Upper lobe of left lung (tissue), 6 donors: ENCODE results near the gene ULK3. TPM values are rescaled to one million over a fixed set of nuclear protein-coding genes. Genes with fewer than 3 reads are reported as not detected.
A peak's percentile ranks its signal among the peaks of the same experiment; 100 is the strongest.

Source experiments
- ATAC-seq, 2 donors: fragments of 200-7000 bp; cut with Tn5 transposase; one replicate each; pipeline ENCODE4 v1.9.1; 2022; ENCODE audit warnings: mild to moderate bottlenecking in 2 of 2, moderate library complexity in 2 of 2; ENCODE audit not compliant: low FRiP score in 2 of 2
- DNase-seq, 2 donors: peaks; one replicate each; pipeline ENCODE4 v3.0.0-alpha.2; 2019 to 2020
- H3K27ac ChIP-seq, 4 donors: fragments of 200-600 bp; sonication (generic); one replicate each; pipeline ENCODE4 v1.5.1; 2016 to 2019
- H3K27me3 ChIP-seq, 4 donors: fragments of 200-600 bp; sonication (generic); one replicate each; pipeline ENCODE4 v1.5.1; 2017 to 2019
- H3K36me3 ChIP-seq, 4 donors: fragments of 200-600 bp; sonication (generic); one replicate each; pipeline ENCODE4 v1.5.1; 2016 to 2019
- H3K4me1 ChIP-seq, 4 donors: fragments of 200-600 bp; sonication (generic); one replicate each; pipeline ENCODE4 v1.5.1; 2018 to 2019
- H3K4me3 ChIP-seq, 4 donors: fragments of 200-600 bp; sonication (generic); one replicate each; pipeline ENCODE4 v1.5.1; 2017 to 2019; ENCODE audit warnings: mild to moderate bottlenecking in 2 of 4, moderate library complexity in 1 of 4
- H3K9me3 ChIP-seq, 4 donors: fragments of 200-600 bp; sonication (generic); one replicate each; pipeline ENCODE4 v1.5.1; 2018 to 2019
- EP300 ChIP-seq, 4 donors: sonication (generic); formaldehyde crosslinking; IDR thresholded peaks; one replicate each; pipeline ENCODE4 v1.5.1; 2017; ENCODE audit warnings: antibody characterized with exemption in 4 of 4, control low read depth in 2 of 4
- POLR2A ChIP-seq, 4 donors: fragments of 450-650 bp; IDR thresholded peaks; one replicate each; pipeline ENCODE4 v1.5.1; 2016 to 2017; ENCODE audit warnings: antibody characterized with exemption in 4 of 4, mild to moderate bottlenecking in 2 of 4
- POLR2AphosphoS5 ChIP-seq, 2 donors: sonication (generic); formaldehyde crosslinking; IDR thresholded peaks; one replicate each; pipeline ENCODE4 v1.5.1; 2017; ENCODE audit warnings: antibody characterized with exemption in 2 of 2
- WGBS, 2 donors: methylation state at CpG; one replicate each; pipeline ENCODE4 v1.1.5; 2017 to 2018; 5-methylcytosine and 5-hydroxymethylcytosine counted together
- total RNA-seq, 6 donors: library from RNA; depleted of rRNA in 4 of 6; stranded (reverse); fragments of >200 nt in 4 of 6; gene quantifications; one replicate each; pipeline versions ENCODE4 v1.1.0 to v1.2.1, GENCODE V29; 2016 to 2021
- TF ChIP-seq, protein P1 (sequence below), 6 experiments: fragments of 450-650 bp in 4 of 6; fragments of 200-600 bp in 2 of 6; sonication (generic) in 2 of 6; IDR thresholded peaks; one replicate each; pipeline ENCODE4 v1.5.1; 2016 to 2019; ENCODE audit warnings: antibody characterized with exemption in 6 of 6
- donor health status: DM: no; HTN: no; CAD: no; lungs with moderate emphysema.
- donor health status: DM: no; HTN: yes; CAD: no; lungs with severe emphysema.

The ULK3 gene
- total RNA-seq, 6 donors from 2014 or later, result 40.6 to 158 (median 65.0) TPM

DNA sequence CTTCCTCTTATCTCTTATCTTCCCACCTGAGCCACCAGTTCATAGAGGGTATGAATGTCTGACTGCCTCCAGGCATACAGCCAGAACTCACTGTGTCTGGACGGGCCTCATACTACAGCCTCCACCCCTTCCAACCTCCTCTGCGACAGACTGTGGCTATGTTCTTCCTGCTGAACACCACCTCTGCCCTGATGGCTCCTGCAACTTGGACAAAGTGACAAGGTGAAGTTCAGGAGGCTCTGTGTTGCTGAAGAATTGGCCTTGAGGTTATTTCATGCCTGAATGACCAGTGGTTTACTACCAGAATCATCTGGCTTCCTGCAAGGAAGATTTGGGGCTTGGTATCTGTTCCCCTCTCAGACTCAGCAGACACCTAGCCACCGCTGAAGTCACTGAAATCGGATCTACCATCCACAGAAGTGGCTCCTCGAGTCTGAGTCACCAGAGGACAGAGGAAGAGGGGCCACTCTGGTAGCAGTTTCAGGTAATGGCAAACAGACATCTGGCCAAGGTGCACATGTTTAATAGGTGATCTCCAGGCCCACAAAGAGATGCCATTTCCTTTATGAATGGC lies 14.2 kb upstream of the ULK3 start:
- no peak for DNase-seq
- WGBS, 2 donors, result 32 to 52% methylated on average over 2 to 5 of the region's 5 CpGs

GRCh38 chr15:74856537-74856936 lies 13.6 kb upstream of the ULK3 start:
- TF ChIP-seq EP300 (IDR thresholded peaks at IDR 0.05), result no peak
- TF ChIP-seq POLR2A (IDR thresholded peaks at IDR 0.05), result no peak
- TF ChIP-seq, protein P1, sequence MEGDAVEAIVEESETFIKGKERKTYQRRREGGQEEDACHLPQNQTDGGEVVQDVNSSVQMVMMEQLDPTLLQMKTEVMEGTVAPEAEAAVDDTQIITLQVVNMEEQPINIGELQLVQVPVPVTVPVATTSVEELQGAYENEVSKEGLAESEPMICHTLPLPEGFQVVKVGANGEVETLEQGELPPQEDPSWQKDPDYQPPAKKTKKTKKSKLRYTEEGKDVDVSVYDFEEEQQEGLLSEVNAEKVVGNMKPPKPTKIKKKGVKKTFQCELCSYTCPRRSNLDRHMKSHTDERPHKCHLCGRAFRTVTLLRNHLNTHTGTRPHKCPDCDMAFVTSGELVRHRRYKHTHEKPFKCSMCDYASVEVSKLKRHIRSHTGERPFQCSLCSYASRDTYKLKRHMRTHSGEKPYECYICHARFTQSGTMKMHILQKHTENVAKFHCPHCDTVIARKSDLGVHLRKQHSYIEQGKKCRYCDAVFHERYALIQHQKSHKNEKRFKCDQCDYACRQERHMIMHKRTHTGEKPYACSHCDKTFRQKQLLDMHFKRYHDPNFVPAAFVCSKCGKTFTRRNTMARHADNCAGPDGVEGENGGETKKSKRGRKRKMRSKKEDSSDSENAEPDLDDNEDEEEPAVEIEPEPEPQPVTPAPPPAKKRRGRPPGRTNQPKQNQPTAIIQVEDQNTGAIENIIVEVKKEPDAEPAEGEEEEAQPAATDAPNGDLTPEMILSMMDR (IDR thresholded peaks at IDR 0.05), result no peak
- no peak for TF ChIP-seq POLR2AphosphoS5 (IDR thresholded peaks at IDR 0.05)
- Histone ChIP-seq H3K36me3 (peaks cover 24 to 41% (median 29%) of the 10 kb centered on the region in 4 donors), H3K27ac (no peak overlapping the region), H3K9me3 (no peaks in the 10 kb centered on the region), H3K4me3 (no peak overlapping the region), H3K27me3 (no peaks in the 10 kb centered on the region), H3K4me1 (peaks cover 21 to 34% (median 26%) of the 10 kb centered on the region in 4 donors)
- ATAC-seq (no peak), DNase-seq (no peak)
- WGBS, 2 donors, result 90 to 100% methylated on average over 1 of the region's 1 CpG

More for the DNA sequence above, 14.2 kb upstream of the ULK3 start:
- peaks cover 21 to 34% (median 26%) of the 10 kb centered on the region in 4 donors for H3K4me1 ChIP-seq
- no peaks in the 10 kb centered on the region for H3K9me3 ChIP-seq
- no peaks in the 10 kb centered on the region for H3K27me3 ChIP-seq
- H3K4me3 ChIP-seq, result no peak overlapping the region
- H3K36me3 ChIP-seq, result peaks cover 17 to 35% (median 22%) of the 10 kb centered on the region in 4 donors
- no peak for TF ChIP-seq POLR2AphosphoS5 (IDR thresholded peaks at IDR 0.05)
- TF ChIP-seq EP300 (IDR thresholded peaks at IDR 0.05), result no peak
- TF ChIP-seq POLR2A (IDR thresholded peaks at IDR 0.05), result no peak
- TF ChIP-seq, protein P1 (IDR thresholded peaks at IDR 0.05), result no peak
- ATAC-seq, result no peak
- H3K27ac ChIP-seq, result peak overlapping the region in 3 of 4 donors; percentile 19 to 27 (median 26)

- Histone ChIP-seq H3K36me3 (peaks cover 30 to 48% (median 35%) of the 10 kb centered on the region in 4 donors), H3K4me1 (peaks cover 21 to 34% (median 26%) of the 10 kb centered on the region in 4 donors), H3K27me3 (no peaks in the 10 kb centered on the region), H3K27ac (no peak overlapping the region), H3K9me3 (no peaks in the 10 kb centered on the region), H3K4me3 (no peak overlapping the region)
- no peak for DNase-seq
- no peak for ATAC-seq
- no peak for TF ChIP-seq EP300 (IDR thresholded peaks at IDR 0.05)
- TF ChIP-seq POLR2AphosphoS5 (IDR thresholded peaks at IDR 0.05), result no peak
- TF ChIP-seq, protein P1 (IDR thresholded peaks at IDR 0.05), result no peak
- no peak for TF ChIP-seq POLR2A (IDR thresholded peaks at IDR 0.05)
- 75 to 100% methylated on average over 2 of the region's 2 CpGs for WGBS, 2 donors
These were observed 12.9 kb upstream of the ULK3 start for GRCh38 chr15:74855857-74856256.

- 94 to 98% methylated on average over 9 to 13 of the region's 13 CpGs for WGBS, 2 donors
These were observed 11.6 kb upstream of the ULK3 start for GRCh38 chr15:74854453-74855022.

More at GRCh38 chr15:74854453-74855022, 11.6 kb upstream of the ULK3 start:
- Histone ChIP-seq H3K36me3 (peaks cover 30 to 61% (median 48%) of the 10 kb centered on the region in 4 donors), H3K9me3 (no peaks in the 10 kb centered on the region), H3K27ac (no peak overlapping the region), H3K27me3 (no peaks in the 10 kb centered on the region), H3K4me1 (peaks cover 18 to 26% (median 23%) of the 10 kb centered on the region in 4 donors), H3K4me3 (no peak overlapping the region)
- DNase-seq (peak in 1 of 2 donors; percentile 66), ATAC-seq (no peak)
- TF ChIP-seq POLR2AphosphoS5 (IDR thresholded peaks at IDR 0.05) (no peak), EP300 (IDR thresholded peaks at IDR 0.05) (no peak), POLR2A (IDR thresholded peaks at IDR 0.05) (no peak)
- TF ChIP-seq, protein P1 (IDR thresholded peaks at IDR 0.05), result no peak
